ENCODE results near the gene STX4.

DNA sequence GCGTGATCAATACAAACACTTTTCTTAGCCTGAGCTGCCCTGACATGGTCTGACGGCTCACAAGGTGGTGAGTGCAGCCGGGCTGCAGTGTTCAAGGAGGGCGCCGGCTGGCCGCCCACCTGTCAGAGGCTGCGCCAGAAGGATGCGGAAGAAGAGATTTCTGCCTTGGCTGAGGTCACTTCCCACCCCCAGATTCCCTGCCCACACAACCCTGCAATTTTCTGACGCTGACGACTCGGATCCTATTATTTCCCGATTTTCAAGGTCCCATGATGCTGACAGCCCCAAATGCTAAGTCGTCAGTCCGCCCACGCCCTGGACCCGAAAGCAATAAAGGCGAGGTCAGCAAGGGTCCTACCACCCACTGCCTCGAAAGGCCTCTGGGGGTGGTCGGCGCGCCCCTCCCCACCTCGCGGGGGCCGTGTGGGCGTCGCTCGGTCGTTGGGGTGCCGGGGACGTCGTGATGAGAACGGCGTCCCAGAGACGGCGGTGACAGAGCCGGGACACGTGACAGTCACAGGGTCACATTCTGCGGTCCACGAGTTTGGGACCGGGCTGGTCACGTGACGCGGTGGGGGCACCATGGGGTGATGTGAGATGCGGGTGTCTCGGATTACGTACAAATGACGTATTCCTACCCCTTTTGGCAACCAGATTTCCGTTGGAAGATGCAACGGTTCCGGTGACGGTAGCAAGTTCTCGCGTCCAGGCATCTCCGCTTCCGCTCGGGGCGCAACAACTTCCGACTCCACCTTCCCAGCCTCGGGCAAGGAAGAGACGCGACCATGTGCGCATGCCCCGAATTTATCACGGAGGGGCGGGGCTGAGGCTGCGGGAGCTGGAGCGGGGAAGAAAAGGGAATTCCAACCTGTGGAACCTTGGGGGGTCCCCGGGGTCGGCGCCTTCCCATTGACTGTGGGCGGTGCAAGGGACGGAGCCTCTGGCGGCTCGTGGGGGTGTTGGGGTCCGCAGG lies at the start of gene STX4:
- no peak for TF ChIP-seq NR3C1 (IDR thresholded peaks at IDR 0.05)
- TF ChIP-seq, protein P1, sequence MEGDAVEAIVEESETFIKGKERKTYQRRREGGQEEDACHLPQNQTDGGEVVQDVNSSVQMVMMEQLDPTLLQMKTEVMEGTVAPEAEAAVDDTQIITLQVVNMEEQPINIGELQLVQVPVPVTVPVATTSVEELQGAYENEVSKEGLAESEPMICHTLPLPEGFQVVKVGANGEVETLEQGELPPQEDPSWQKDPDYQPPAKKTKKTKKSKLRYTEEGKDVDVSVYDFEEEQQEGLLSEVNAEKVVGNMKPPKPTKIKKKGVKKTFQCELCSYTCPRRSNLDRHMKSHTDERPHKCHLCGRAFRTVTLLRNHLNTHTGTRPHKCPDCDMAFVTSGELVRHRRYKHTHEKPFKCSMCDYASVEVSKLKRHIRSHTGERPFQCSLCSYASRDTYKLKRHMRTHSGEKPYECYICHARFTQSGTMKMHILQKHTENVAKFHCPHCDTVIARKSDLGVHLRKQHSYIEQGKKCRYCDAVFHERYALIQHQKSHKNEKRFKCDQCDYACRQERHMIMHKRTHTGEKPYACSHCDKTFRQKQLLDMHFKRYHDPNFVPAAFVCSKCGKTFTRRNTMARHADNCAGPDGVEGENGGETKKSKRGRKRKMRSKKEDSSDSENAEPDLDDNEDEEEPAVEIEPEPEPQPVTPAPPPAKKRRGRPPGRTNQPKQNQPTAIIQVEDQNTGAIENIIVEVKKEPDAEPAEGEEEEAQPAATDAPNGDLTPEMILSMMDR (IDR thresholded peaks at IDR 0.05): no peak
- no peak; the same call in 1 of the 2 replicates for TF ChIP-seq POLR2A (IDR thresholded peaks at IDR 0.05; ENCODE audit: low read length)
- TF ChIP-seq, protein P2, sequence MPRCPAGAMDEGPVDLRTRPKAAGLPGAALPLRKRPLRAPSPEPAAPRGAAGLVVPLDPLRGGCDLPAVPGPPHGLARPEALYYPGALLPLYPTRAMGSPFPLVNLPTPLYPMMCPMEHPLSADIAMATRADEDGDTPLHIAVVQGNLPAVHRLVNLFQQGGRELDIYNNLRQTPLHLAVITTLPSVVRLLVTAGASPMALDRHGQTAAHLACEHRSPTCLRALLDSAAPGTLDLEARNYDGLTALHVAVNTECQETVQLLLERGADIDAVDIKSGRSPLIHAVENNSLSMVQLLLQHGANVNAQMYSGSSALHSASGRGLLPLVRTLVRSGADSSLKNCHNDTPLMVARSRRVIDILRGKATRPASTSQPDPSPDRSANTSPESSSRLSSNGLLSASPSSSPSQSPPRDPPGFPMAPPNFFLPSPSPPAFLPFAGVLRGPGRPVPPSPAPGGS (IDR thresholded peaks at IDR 0.05): peak; percentile 28; the same call in 1 of the 3 replicates
- no peak for TF ChIP-seq JUNB (IDR thresholded peaks at IDR 0.05)
- TF ChIP-seq, protein P3, sequence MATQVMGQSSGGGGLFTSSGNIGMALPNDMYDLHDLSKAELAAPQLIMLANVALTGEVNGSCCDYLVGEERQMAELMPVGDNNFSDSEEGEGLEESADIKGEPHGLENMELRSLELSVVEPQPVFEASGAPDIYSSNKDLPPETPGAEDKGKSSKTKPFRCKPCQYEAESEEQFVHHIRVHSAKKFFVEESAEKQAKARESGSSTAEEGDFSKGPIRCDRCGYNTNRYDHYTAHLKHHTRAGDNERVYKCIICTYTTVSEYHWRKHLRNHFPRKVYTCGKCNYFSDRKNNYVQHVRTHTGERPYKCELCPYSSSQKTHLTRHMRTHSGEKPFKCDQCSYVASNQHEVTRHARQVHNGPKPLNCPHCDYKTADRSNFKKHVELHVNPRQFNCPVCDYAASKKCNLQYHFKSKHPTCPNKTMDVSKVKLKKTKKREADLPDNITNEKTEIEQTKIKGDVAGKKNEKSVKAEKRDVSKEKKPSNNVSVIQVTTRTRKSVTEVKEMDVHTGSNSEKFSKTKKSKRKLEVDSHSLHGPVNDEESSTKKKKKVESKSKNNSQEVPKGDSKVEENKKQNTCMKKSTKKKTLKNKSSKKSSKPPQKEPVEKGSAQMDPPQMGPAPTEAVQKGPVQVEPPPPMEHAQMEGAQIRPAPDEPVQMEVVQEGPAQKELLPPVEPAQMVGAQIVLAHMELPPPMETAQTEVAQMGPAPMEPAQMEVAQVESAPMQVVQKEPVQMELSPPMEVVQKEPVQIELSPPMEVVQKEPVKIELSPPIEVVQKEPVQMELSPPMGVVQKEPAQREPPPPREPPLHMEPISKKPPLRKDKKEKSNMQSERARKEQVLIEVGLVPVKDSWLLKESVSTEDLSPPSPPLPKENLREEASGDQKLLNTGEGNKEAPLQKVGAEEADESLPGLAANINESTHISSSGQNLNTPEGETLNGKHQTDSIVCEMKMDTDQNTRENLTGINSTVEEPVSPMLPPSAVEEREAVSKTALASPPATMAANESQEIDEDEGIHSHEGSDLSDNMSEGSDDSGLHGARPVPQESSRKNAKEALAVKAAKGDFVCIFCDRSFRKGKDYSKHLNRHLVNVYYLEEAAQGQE (IDR thresholded peaks at IDR 0.05): no peak
- 0 out of 4 replicates have a peak, but pooled peaks of 1 of the 2 experiments have one; percentile 6 for TF ChIP-seq CEBPB (IDR thresholded peaks at IDR 0.05)
- no peak for TF ChIP-seq SMC3 (IDR thresholded peaks at IDR 0.05)
- no peak for TF ChIP-seq CHD2 (IDR thresholded peaks at IDR 0.05; ENCODE audit: low read length, partially characterized antibody)
- TF ChIP-seq, protein P4, sequence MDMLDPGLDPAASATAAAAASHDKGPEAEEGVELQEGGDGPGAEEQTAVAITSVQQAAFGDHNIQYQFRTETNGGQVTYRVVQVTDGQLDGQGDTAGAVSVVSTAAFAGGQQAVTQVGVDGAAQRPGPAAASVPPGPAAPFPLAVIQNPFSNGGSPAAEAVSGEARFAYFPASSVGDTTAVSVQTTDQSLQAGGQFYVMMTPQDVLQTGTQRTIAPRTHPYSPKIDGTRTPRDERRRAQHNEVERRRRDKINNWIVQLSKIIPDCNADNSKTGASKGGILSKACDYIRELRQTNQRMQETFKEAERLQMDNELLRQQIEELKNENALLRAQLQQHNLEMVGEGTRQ (IDR thresholded peaks at IDR 0.05): peak; percentile 99
- TF ChIP-seq SREBF2 (IDR thresholded peaks at IDR 0.05): no peak

Measured in A549 (cell line).